Right cardiac atrium (tissue), 5 donors: ENCODE data around the gene GYS1. TPM values are rescaled to one million over a fixed set of nuclear protein-coding genes. Genes with fewer than 3 reads are reported as not detected.
A peak's percentile ranks its signal among the peaks of the same experiment; 100 is the strongest.

Source experiments
- ATAC-seq, 2 donors: fragments of 200-7000 bp; cut with Tn5 transposase; one replicate each; pipeline versions ENCODE4 v1.8.0 to v1.9.1; 2020; ENCODE audit warnings: moderate library complexity in 2 of 2, mild to moderate bottlenecking in 1 of 2
- DNase-seq, 3 donors: peaks; one replicate each; pipeline ENCODE4 v3.0.0-alpha.2; 2020
- H3K27ac ChIP-seq: one replicate; pipeline ENCODE4 v1.5.1; 2013; ENCODE audit warnings: mild to moderate bottlenecking, low read length, control low read depth, moderate library complexity
- H3K27me3 ChIP-seq: one replicate; pipeline ENCODE4 v1.6.1; 2013; ENCODE audit not compliant: control insufficient read depth, insufficient read depth
- H3K4me1 ChIP-seq: one replicate; pipeline ENCODE4 v1.6.1; 2013; ENCODE audit warnings: low read length; ENCODE audit not compliant: control insufficient read depth, insufficient read depth
- H3K4me3 ChIP-seq: one replicate; pipeline ENCODE4 v1.5.1; 2013; ENCODE audit warnings: low read length, control low read depth
- H3K9me3 ChIP-seq: one replicate; pipeline ENCODE4 v1.6.1; 2013; ENCODE audit warnings: low read length; ENCODE audit not compliant: control insufficient read depth
- WGBS: extraction: QIAGEN DNeasy Blood & Tissue Kit; methylation state at CpG from one replicate; pipeline ENCODE4 v1.1.7; 2013; 5-methylcytosine and 5-hydroxymethylcytosine counted together
- intact Hi-C, 4 donors: fragments of 100-400 bp; cut with DNase I; formaldehyde crosslinking; loops; one replicate each; pipeline versions ENCODE4 v1.11.0 to v1.14.0; 2022 to 2023
- polyA plus RNA-seq: library from polyadenylated mRNA; stranded (reverse); fragments of 200-250 nt; gene quantifications from one replicate; pipeline ENCODE4 v1.2.3, GENCODE V29; 2013
- total RNA-seq, 4 donors: library from RNA; stranded (reverse); fragmentation: NEBNext Ultra II Directional; extraction: Animal tissue kit (Norgen Biotek cat#: 25700); gene quantifications; one replicate each; pipeline ENCODE4 v1.2.1, GENCODE V29; 2021
- donor health status: healthy with polysubstance abuse.
- donor health status: DM: no; HTN: yes; CAD: no.
- donor health status: DM: no; HTN: no; CAD: no.
- donor health status: DM: no; HTN: yes; CAD: no; lungs with severe emphysema.
- donor health status: DM: yes; HTN: yes; CAD: no.

GYS1 gene
- total and polyA plus RNA-seq, 5 donors, result 61.4 to 95.9 (median 82.7) TPM

GRCh38 chr19:48987323-48987722 is 5.8 kb downstream of the GYS1 start:
- intact Hi-C loops, result no loop called here

GRCh38 chr19:48986211-48986610 is 6.9 kb downstream of the GYS1 start:
- Histone ChIP-seq H3K9me3 (no peaks in the 10 kb centered on the region), H3K27me3 (no peaks in the 10 kb centered on the region), H3K4me3 (no peak overlapping the region), H3K4me1 (peaks cover 4% of the 10 kb centered on the region), H3K27ac (no peak overlapping the region)
- DNase-seq, result no peak
- WGBS, result 94% methylated on average over 3 of the region's 3 CpGs
- ATAC-seq, result no peak
- intact Hi-C loops, result no loop called here

More at GRCh38 chr19:48987323-48987722, 5.8 kb downstream of the GYS1 start:
- no peaks in the 10 kb centered on the region for H3K9me3 ChIP-seq
- DNase-seq, result no peak
- H3K27ac ChIP-seq, result no peak overlapping the region
- ATAC-seq, result no peak
- peaks cover 9% of the 10 kb centered on the region for H3K4me1 ChIP-seq
- WGBS, result 88% methylated on average over 7 of the region's 7 CpGs
- no peaks in the 10 kb centered on the region for H3K27me3 ChIP-seq
- H3K4me3 ChIP-seq, result no peak overlapping the region

- no peaks in the 10 kb centered on the region for H3K9me3 ChIP-seq
- WGBS, result 96% methylated on average over 13 of the region's 13 CpGs
- no peaks in the 10 kb centered on the region for H3K27me3 ChIP-seq
- no peak overlapping the region for H3K4me3 ChIP-seq
- H3K27ac ChIP-seq, result no peak overlapping the region
- H3K4me1 ChIP-seq, result no peaks in the 10 kb centered on the region
- intact Hi-C loops, result no loop called here
- ATAC-seq (no peak), DNase-seq (no peak)
Observed at GRCh38 chr19:48985711-48986110, 7.4 kb downstream of the GYS1 start.

DNA sequence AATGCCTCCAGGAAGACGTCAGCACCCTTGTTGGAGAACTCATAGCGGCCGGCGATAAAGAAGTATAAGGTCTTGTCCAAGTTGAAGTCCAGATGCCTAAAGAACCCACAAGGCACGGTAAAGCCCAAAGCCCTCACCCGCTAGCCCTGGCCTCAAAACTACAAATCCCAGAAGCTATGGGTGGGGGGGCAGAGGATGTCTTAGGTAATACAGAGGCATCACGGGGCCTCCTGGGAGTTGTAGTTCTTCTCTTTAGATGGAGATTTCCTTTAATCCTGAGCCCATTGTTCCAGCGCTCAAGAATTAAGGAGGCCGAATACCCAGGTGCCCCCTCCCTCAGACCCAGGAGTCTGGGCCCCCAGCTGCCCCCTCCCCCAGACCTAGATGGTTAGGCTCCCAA is 10.8 kb downstream of the GYS1 start:
- H3K4me1 ChIP-seq, result no peaks in the 10 kb centered on the region
- WGBS, result 95% methylated on average over 9 of the region's 9 CpGs
- ATAC-seq (no peak), DNase-seq (no peak)
- intact Hi-C loops, result no loop called here
- H3K4me3 ChIP-seq, result no peak overlapping the region
- H3K27ac ChIP-seq, result no peak overlapping the region
- H3K9me3 ChIP-seq, result no peaks in the 10 kb centered on the region
- H3K27me3 ChIP-seq, result no peaks in the 10 kb centered on the region

DNA sequence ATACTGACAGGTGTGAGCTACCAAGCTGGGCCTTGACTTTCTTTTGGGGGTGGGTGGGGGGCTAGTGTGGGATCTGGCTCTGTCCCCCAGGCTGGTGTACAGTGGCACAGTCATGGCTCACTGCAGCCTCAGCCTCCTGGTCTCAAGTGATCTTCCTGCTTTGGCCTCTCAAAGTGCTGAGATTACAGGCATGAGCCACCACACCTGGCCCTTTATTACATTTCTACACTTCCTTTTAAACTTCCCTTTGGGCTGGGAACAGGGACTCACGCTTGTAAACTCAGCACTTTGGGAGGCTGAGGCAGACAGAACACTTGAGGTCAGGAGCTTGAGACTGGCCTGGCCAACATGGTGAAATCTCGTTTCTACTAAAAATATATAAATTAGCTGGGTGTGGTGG is 16.0 kb downstream of the GYS1 start:
- 75% methylated on average over 2 of the region's 2 CpGs for WGBS

GRCh38 chr19:48975947-48976847 is 16.9 kb downstream of the GYS1 start:
- WGBS, result 85% methylated on average over 13 of the region's 13 CpGs
- intact Hi-C loops, result loop anchor here in 2 of 4 donors (10.0 kb wide), 1 partner anchor 181 kb away; no protein-coding TSS in a partner anchor
- Histone ChIP-seq H3K27me3 (no peaks in the 10 kb centered on the region), H3K27ac (no peak overlapping the region), H3K4me1 (no peaks in the 10 kb centered on the region), H3K9me3 (no peaks in the 10 kb centered on the region), H3K4me3 (no peak overlapping the region)
- no peak for ATAC-seq
- DNase-seq, result no peak

More for the DNA sequence above, 16.0 kb downstream of the GYS1 start:
- H3K27ac ChIP-seq, result no peak overlapping the region
- no peak for ATAC-seq
- DNase-seq, result no peak
- no peaks in the 10 kb centered on the region for H3K27me3 ChIP-seq
- no peaks in the 10 kb centered on the region for H3K9me3 ChIP-seq
- intact Hi-C loops, result loop anchor here in 2 of 4 donors (10.0 kb wide), 1 partner anchor 182 kb away; no protein-coding TSS in a partner anchor
- no peaks in the 10 kb centered on the region for H3K4me1 ChIP-seq
- no peak overlapping the region for H3K4me3 ChIP-seq

GRCh38 chr19:48970923-48971395 is 22.1 kb downstream of the GYS1 start:
- H3K4me1 ChIP-seq, result peaks cover 3% of the 10 kb centered on the region
- intact Hi-C loops, result loop anchor here in 2 of 4 donors (10.0 kb wide), 1 partner anchor 176 kb away; no protein-coding TSS in a partner anchor
- DNase-seq (peak; percentile 85 to 95 (median 93)), ATAC-seq (peak; percentile 49 to 63)
- H3K9me3 ChIP-seq, result no peaks in the 10 kb centered on the region
- no peaks in the 10 kb centered on the region for H3K27me3 ChIP-seq
- WGBS, result 18% methylated on average over 19 of the region's 19 CpGs
- no peak overlapping the region for H3K27ac ChIP-seq
- no peak overlapping the region for H3K4me3 ChIP-seq

- WGBS, result 87% methylated on average over 23 of the region's 23 CpGs
- Histone ChIP-seq H3K4me1 (peaks cover 3% of the 10 kb centered on the region), H3K27me3 (no peaks in the 10 kb centered on the region), H3K27ac (no peak overlapping the region), H3K4me3 (no peak overlapping the region), H3K9me3 (no peaks in the 10 kb centered on the region)
- no peak for ATAC-seq
- intact Hi-C loops, result loop anchor here in 2 of 4 donors (10.0 kb wide), 1 partner anchor 175 kb away; no protein-coding TSS in a partner anchor
- DNase-seq, result no peak
Observed at GRCh38 chr19:48970139-48970766, 22.9 kb downstream of the GYS1 start.

DNA sequence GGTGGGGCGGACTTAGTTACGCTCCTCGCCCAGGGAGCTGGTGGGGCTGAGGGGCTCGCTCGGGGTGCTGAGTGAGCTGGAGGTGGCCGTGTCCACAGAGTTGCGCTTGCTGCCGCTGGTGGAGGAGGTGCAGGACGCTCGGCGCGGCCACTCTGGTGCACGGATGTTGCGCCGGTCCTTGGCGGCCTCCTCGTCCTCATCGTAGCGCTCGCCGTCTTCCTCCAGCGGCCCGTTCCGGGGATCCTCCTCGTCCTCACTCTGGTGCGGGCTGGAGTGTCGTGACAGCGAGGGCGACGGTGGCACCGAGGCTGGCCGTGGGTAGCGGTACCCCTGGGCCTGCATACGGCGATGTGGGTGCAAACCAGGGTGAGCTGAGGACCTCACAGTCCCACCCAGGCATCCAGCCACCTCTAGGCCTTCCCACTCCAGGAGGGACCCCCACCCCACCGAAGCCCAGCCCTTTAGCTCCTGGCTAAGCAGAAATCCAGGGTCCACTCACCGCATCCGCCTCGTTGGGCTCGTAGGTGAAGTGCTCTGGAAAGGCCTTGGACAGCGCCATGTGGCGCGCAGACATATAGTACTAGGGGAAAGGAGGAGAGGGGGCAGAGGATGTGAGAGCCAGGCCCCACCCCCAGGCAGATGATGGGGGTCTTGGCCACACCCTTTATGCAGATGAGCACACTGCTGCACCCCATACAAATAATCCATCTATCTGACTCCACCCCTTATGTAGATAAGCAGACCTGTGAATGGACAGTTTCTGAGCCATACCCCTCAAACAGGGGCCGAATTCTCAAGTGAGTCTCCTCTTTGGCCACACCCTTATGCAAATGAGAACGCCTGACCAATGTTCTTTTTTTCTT is 23.6 kb downstream of the GYS1 start:
- Histone ChIP-seq H3K9me3 (no peaks in the 10 kb centered on the region), H3K4me3 (no peak overlapping the region), H3K27me3 (no peaks in the 10 kb centered on the region), H3K27ac (no peak overlapping the region), H3K4me1 (peaks cover 3% of the 10 kb centered on the region)
- 93% methylated on average over 45 of the region's 45 CpGs for WGBS
- DNase-seq, result peak in 1 of 3 donors; percentile 75
- intact Hi-C loops, result loop anchor here (5.0 to 10.0 kb wide), 4 partner anchors 65 to 177 kb away; partner anchors contain the start of genes NUCB1 (in 1 of the 4) and PPP1R15A (in 1 of the 4)
- ATAC-seq, result no peak

- Histone ChIP-seq H3K27ac (no peak overlapping the region), H3K4me3 (no peak overlapping the region), H3K27me3 (no peaks in the 10 kb centered on the region), H3K4me1 (peaks cover 6% of the 10 kb centered on the region), H3K9me3 (no peaks in the 10 kb centered on the region)
- intact Hi-C loops, result loop anchor here in 2 of 4 donors (5.0 to 10.0 kb wide), 3 partner anchors 64 to 177 kb away; partner anchors contain the start of genes NUCB1 (in 1 of the 2) and PPP1R15A (in 1 of the 2)
- no peak for ATAC-seq
- DNase-seq, result peak in 1 of 3 donors; percentile 68
- WGBS, result 77% methylated on average over 15 of the region's 15 CpGs
Observed at GRCh38 chr19:48968813-48969218, 24.3 kb downstream of the GYS1 start.
